GM12864 (cell line): ENCODE results near the gene PLEKHH2.
"Not testable (repeated sequence)": the region's sequence is repeated elsewhere in the genome, so short reads cannot be mapped to it uniquely, and the experiment has no call there.

ENCODE experiments used
- DNase-seq: peaks from one replicate; pipeline ENCODE4 v3.0.0-alpha.2; 2011; ENCODE audit warnings: low read depth
- H3K4me3 ChIP-seq: 2 replicates; pipeline ENCODE4 v1.5.1; 2011; ENCODE audit warnings: mild to moderate bottlenecking, low read depth, low read length, control low read depth
- CTCF ChIP-seq: IDR thresholded peaks from 2 replicates; pipeline ENCODE4 v1.5.1; 2011; ENCODE audit warnings: low read depth, mild to moderate bottlenecking, moderate library complexity, low read length, control low read depth, inconsistent platforms; ENCODE audit errors: missing control alignments

PLEKHH2 gene

GRCh38 chr2:43616967-43617680 is 19.9 kb upstream of the PLEKHH2 start:
- H3K4me3 ChIP-seq = no peak overlapping the region
- DNase-seq = no peak
- no peak for TF ChIP-seq CTCF

- no peak for DNase-seq
- no peak for TF ChIP-seq CTCF
- no peak overlapping the region for H3K4me3 ChIP-seq
Measured at GRCh38 chr2:43619511-43619910, 17.5 kb upstream of the PLEKHH2 start.

GRCh38 chr2:43622931-43623451 is 14.1 kb upstream of the PLEKHH2 start:
- no peak for DNase-seq
- no peak overlapping the region for H3K4me3 ChIP-seq
- no peak for TF ChIP-seq CTCF

GRCh38 chr2:43631618-43632317 is 5.3 kb upstream of the PLEKHH2 start:
- DNase-seq = no peak
- H3K4me3 ChIP-seq = no peak overlapping the region
- no peak for TF ChIP-seq CTCF

GRCh38 chr2:43634604-43635306 is 2.3 kb upstream of the PLEKHH2 start:
- H3K4me3 ChIP-seq = no peak overlapping the region
- no peak for DNase-seq
- TF ChIP-seq CTCF = no peak

GRCh38 chr2:43636153-43636552 is 907 bp upstream of the PLEKHH2 start:
- not testable (repeated sequence) for DNase-seq, H3K4me3 ChIP-seq

- DNase-seq = no peak
- TF ChIP-seq CTCF = no peak
- H3K4me3 ChIP-seq = peak overlapping the region; percentile 30
Measured at GRCh38 chr2:43636621-43637020, 439 bp upstream of the PLEKHH2 start.
